ENCODE data around the gene COL4A1.

COL4A1 gene

DNA sequence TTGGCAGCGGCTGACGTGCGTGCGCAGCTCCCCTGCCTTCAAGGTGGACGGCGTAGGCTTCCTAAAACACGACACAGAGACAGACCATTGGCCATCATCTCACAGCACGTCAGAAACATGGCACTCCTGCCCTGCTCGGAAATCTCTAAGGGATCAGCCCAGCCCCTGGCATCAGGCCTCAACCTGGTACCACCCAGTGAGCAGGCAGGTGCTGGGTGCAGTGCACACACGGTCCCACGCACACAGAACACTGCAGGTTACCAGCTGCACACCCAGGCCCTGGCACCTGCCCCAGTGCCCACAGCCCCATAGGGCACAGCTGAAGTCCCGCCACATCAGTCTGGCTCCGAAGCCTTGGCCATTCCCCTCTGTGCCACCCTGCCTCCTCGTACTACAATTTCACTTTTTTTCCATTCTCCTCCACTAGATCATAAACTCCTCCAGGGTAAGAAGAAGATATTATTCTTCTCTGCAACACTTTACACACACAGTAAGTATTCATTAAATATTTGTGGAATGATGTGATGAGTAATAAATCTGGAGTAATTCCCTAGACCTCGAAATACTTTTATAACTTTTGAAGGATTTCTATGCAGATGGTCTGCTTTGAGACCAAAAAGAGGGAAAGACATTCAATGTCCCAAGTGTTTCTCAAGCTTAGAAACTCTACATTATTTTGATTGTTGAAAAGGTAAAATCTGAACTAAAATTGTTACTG lies 156.4 kb downstream of the COL4A1 start:
- DNase-seq: no peak

GRCh38 chr13:110149036-110149435 lies 157.9 kb downstream of the COL4A1 start:
- no peak for DNase-seq

DNA sequence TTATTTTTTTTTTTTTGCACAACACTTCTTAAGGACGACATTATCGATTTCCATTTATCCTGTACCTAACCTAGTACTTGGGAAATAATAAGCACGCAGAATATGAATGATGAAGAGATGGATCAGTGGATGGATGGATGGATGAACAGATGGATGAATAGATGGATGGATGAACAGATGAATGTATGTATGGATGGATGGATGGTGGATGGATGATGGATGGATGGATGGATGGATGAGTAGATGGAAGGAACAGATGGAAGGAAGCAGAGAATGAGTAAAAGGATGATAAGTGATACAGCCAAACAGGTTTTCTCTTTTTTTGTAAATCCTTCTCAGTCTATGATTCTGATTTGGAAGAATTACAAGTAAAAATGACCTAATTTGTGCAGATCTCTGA lies 166.9 kb downstream of the COL4A1 start:
- DNase-seq: no peak

DNA sequence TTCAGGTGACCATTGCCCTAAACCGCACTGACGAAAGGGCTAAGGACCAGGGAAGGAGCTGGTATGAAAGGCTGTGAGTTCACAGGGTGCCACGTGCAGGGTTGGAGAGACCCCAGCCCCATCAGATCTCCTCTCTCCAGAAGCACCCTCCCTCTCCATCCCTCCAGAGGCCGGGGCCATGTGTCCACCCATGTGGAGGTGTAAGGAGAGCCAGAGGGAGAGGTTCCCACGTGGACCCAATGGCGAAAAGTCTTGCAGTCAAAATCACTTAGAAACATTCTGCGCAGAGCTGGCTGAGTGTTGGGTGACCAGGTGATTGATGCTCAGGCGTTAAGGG lies 168.3 kb downstream of the COL4A1 start:
- no peak for DNase-seq

GRCh38 chr13:110138010-110138699 lies 168.8 kb downstream of the COL4A1 start:
- peak; percentile 81 for DNase-seq

GRCh38 chr13:110137680-110138009 lies 169.3 kb downstream of the COL4A1 start:
- peak; percentile 80 for DNase-seq

GRCh38 chr13:110136660-110137585 lies 170.0 kb downstream of the COL4A1 start:
- no peak for DNase-seq

GRCh38 chr13:110135977-110136597 lies 170.9 kb downstream of the COL4A1 start:
- no peak for DNase-seq

DNA sequence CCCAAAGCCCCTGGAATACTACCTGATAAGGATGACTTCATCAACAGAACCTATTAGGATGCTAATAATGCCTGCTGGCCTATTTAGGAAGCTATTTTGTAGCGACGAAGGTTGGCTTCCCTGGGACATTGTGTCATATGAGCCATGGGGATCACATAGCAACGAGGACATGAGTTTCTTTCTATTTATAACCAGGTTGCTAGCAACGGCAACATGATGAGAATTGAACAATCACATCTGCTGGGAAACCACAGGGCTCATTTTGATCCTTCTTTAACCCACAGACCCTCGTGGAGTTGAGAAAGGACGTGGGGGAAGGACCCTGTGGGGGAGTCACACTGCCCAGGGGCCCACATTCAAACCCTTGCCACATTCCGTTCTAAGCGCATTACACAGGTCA lies 172.2 kb downstream of the COL4A1 start:
- no peak for DNase-seq

- DNase-seq: no peak
Observed at GRCh38 chr13:110133425-110134235, 173.3 kb downstream of the COL4A1 start.

DNA sequence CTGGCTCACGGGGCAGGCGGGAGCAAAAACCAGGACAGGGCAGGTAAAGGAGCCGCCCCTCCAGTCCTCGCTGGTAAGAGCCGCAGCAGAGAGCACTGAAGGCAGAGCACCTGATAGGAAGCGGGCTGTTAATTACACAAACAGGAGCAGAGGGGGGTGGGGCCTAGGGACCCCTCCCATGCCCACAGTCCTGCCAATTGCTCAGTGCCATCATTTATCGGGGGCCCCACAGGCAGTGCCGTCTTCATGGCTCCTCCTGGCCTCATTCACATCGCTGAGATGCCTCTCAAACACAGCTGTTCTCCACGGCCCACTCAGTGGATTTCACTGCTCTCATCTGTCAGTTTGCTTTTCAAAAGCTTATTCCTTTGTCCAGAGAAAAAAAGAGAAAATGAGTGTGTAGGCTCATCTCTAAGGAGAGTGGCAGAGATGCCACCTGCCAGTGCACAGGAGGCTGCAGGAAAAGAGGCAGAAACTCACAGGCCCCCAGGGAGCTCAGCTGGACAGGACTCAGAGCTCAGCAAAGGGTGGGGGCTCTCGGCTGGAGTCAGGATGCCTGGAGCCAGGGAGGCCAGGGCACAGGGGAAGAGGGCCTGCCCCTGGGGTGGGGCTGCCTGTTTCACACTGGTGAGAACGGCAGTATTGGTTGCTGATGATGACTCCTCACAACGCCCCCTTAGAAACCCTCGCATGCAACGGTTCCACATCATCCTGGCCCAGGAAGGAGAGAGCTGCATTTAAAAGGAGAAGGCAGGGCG lies 174.6 kb downstream of the COL4A1 start:
- DNase-seq: no peak

DNA sequence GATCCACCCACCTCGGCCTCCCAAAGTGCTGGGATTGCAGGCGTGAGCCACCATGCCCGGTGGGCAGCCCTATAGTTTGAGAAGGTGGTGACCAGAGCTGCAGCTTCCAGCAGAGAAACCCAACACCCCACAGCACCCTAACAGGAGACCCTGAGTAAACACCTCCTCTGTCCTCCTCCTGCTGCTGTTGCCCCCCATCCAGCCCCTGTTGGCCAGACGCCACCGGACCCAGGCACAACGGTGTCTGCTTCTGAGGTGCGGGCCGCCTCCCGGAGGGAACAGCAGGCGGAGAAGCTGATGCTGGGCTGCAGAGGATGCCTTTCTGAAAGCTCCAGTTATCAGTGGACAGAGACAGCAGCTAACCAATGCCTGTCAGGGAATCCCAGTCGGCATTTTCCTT lies 175.5 kb downstream of the COL4A1 start:
- DNase-seq: no peak

GRCh38 chr13:110130431-110130830 lies 176.5 kb downstream of the COL4A1 start:
- DNase-seq: no peak

DNA sequence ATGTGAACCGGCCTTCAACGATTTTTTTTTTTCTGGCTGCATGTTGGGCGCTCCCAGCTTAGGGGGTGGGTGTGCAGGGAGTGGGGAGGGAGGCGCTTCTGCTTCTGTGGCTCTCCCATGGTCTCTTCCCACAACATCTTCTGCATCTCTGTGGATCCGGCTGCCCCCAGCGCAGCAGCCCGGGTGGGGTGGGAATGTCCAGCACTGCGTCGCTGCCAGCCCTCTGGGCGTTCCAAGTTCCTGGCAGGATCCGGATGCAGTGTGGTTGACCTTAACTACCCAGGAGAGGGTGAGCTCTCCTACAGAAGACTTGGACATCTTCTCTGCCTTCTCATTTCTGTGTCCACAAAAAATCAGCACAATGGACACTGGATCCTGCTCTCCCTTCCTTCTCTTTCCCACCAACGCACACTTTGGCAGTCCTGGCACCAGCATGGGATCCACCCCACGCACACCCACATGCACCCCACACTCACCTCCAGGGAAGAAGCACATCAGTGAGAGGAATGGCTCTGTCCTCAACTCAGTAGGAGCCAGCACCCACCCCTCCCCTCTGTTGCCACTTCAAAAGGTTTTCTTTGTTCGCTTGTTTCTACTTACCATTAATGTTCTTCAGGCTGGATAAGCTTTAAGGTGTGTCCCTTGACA lies 177.3 kb downstream of the COL4A1 start:
- no peak for DNase-seq

GRCh38 chr13:110129076-110129475 lies 177.9 kb downstream of the COL4A1 start:
- no peak for DNase-seq

- no peak for DNase-seq
Observed at GRCh38 chr13:110128546-110128945, 178.4 kb downstream of the COL4A1 start.

GRCh38 chr13:110127986-110128511 lies 178.9 kb downstream of the COL4A1 start:
- no peak for DNase-seq

- DNase-seq: no peak
Observed at GRCh38 chr13:110126391-110126961, 180.5 kb downstream of the COL4A1 start.

DNA sequence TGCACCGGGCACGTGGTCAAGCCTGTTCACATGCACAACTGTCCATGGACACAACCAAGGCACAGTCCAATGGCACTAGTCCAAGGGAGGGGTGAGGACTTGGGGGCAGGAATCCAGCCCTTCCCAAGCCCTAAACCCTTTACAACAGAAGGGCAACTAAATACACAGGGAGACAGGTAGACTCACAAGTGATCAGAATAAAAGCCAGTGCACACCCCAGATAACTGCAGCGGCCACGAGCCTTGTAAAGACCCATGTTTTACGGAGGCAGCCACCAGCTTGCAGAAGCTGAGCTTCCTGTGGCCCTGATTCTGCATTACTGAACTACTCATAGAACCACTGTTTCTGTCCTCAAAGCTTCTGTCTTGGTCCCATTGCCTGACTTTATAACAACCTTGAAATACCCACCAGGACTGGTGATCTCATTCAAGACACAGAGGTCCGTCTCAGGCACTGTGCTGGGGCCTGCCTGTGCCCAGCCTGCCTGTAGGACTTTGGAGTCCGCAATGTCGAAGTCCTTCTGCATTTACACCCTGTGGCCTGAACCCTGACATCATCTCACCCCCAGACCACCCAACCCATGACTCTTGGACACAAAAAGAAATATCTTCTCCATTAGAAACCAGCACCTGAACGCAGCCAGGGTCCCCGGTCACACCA lies 181.2 kb downstream of the COL4A1 start:
- no peak for DNase-seq

GRCh38 chr13:110125157-110125556 lies 181.8 kb downstream of the COL4A1 start:
- DNase-seq: no peak
